DMS114 treated with DMSO at 0.1 percent for 48 hours (cell line): ENCODE measurements around the gene GIMAP8.
"Not testable (repeated sequence)": the region's sequence is repeated elsewhere in the genome, so short reads cannot be mapped to it uniquely, and the experiment has no call there.

Experiments
- DNase-seq: peaks from one replicate; lab custom pipeline; 2025; ENCODE audit not compliant: unreplicated experiment; lab: John Stamatoyannopoulos, UW

Gene GIMAP8

GRCh38 chr7:150507947-150508602 lies 57.6 kb downstream of the GIMAP8 start:
- DNase-seq: no peak

GRCh38 chr7:150511048-150511447 lies 60.6 kb downstream of the GIMAP8 start:
- DNase-seq: no peak

GRCh38 chr7:150513758-150514157 lies 63.3 kb downstream of the GIMAP8 start:
- no peak for DNase-seq

- DNase-seq: no peak
These were observed 64.4 kb downstream of the GIMAP8 start, which contains the start of gene GIMAP7 for GRCh38 chr7:150514748-150515222. TSS of gene GIMAP7 (plus strand) at chr7:150514872. CDS start at chr7:150519975, 5,103 bp downstream.

- DNase-seq: no peak
These were observed 65.1 kb downstream of the GIMAP8 start for GRCh38 chr7:150515248-150516147.

- DNase-seq: no peak
These were observed 66.7 kb downstream of the GIMAP8 start for GRCh38 chr7:150516956-150517745.

GRCh38 chr7:150519310-150519709 lies 68.9 kb downstream of the GIMAP8 start:
- no peak for DNase-seq

- no peak for DNase-seq
These were observed 69.7 kb downstream of the GIMAP8 start for GRCh38 chr7:150520145-150520544.

- DNase-seq: not testable (repeated sequence)
These were observed 72.5 kb downstream of the GIMAP8 start for GRCh38 chr7:150522931-150523330.

- DNase-seq: no peak
These were observed 73.6 kb downstream of the GIMAP8 start for GRCh38 chr7:150524018-150524417.
